SW 1271 (cell line): Measurements from ENCODE around the gene HMSD.

Experiments
- DNase-seq, 2 experiments: peaks; one replicate each; lab custom pipeline; 2025; lab: John Stamatoyannopoulos, UW

The HMSD gene

GRCh38 chr18:63956755-63957154 lies 7.7 kb downstream of the HMSD start:
- DNase-seq, result no peak

GRCh38 chr18:63960891-63961290 lies 11.8 kb downstream of the HMSD start:
- DNase-seq, result no peak

- no peak for DNase-seq
Observed at GRCh38 chr18:63961435-63961980, 12.4 kb downstream of the HMSD start.

- DNase-seq, result no peak
Observed at GRCh38 chr18:63962137-63962536, 13.0 kb downstream of the HMSD start.

- peak in 1 of 2 experiments; percentile 68 for DNase-seq
Observed at GRCh38 chr18:63963615-63964256, 14.6 kb downstream of the HMSD start.

GRCh38 chr18:63964908-63965307 lies 15.8 kb downstream of the HMSD start:
- DNase-seq, result no peak

GRCh38 chr18:63965716-63966330 lies 16.7 kb downstream of the HMSD start:
- no peak for DNase-seq

- DNase-seq, result peak; percentile 71 to 85
Observed at GRCh38 chr18:63969942-63970808, 21.1 kb downstream of the HMSD start, which contains the start of gene SERPINB8. Gene SERPINB8, plus strand, starts transcription at chr18:63970081. Its CDS starts 8,228 bp downstream, at chr18:63978309.

GRCh38 chr18:63970809-63971205 lies 21.7 kb downstream of the HMSD start:
- DNase-seq, result peak in 1 of 2 experiments; percentile 53

GRCh38 chr18:63971320-63972001 lies 22.4 kb downstream of the HMSD start:
- DNase-seq, result no peak

GRCh38 chr18:63972002-63972376 lies 22.9 kb downstream of the HMSD start:
- no peak for DNase-seq

- DNase-seq, result peak in 1 of 2 experiments; percentile 30
Observed at GRCh38 chr18:63974991-63975390, 25.9 kb downstream of the HMSD start.

GRCh38 chr18:63975628-63976027 lies 26.5 kb downstream of the HMSD start:
- DNase-seq, result no peak

- DNase-seq, result no peak
Observed at GRCh38 chr18:63977040-63977439, 27.9 kb downstream of the HMSD start.

GRCh38 chr18:63979409-63979920 lies 30.4 kb downstream of the HMSD start:
- DNase-seq, result peak in 1 of 2 experiments; percentile 15

- no peak for DNase-seq
Observed at GRCh38 chr18:63980027-63980426, 30.9 kb downstream of the HMSD start.

GRCh38 chr18:63980896-63981460 lies 31.9 kb downstream of the HMSD start:
- DNase-seq, result no peak

- no peak for DNase-seq
Observed at GRCh38 chr18:63981719-63982118, 32.6 kb downstream of the HMSD start.

GRCh38 chr18:63982361-63982760 lies 33.3 kb downstream of the HMSD start:
- no peak for DNase-seq

GRCh38 chr18:63986885-63987284 lies 37.8 kb downstream of the HMSD start:
- DNase-seq, result no peak

- no peak for DNase-seq
Observed at GRCh38 chr18:63987743-63988142, 38.6 kb downstream of the HMSD start.
